PC-9 (cell line): Measurements from ENCODE around the gene SPSB3. TPM values are rescaled to one million over a fixed set of nuclear protein-coding genes. Genes with fewer than 3 reads are reported as not detected.

ENCODE experiments used
- BruUV-seq: library from RNA; stranded (reverse); fragments of 400-500 nt; replicated peaks from 2 replicates; lab custom pipeline; 2021; lab: Mats Ljungman, UMichigan
- CTCF ChIA-PET: fragments of 300-600 bp; sonication (Branson Sonifier 250); formaldehyde crosslinking; loops from one replicate; lab custom pipeline; 2022; ENCODE audit warnings: antibody characterized with exemption; lab: Charles Lee
- POLR2A ChIA-PET: fragments of 300-600 bp; sonication (Branson Sonifier 250); formaldehyde crosslinking; loops from one replicate; lab custom pipeline; 2022; ENCODE audit warnings: antibody characterized with exemption; ENCODE audit not compliant: unreplicated experiment; lab: Charles Lee
- DNase-seq, 2 experiments: peaks; one replicate each; pipeline versions ENCODE4 v3.0.0 to v3.0.0-alpha.2; 2015 to 2022; ENCODE audit warnings: mixed read lengths in 1 of 2
- H2AFZ ChIP-seq: fragments of 200-600 bp; sonication (generic); 2 replicates; pipeline ENCODE4 v1.8.1; 2017; ENCODE audit warnings: antibody characterized with exemption
- H3F3A ChIP-seq: fragments of 200-600 bp; sonication (generic); 2 replicates; pipeline ENCODE4 v1.8.1; 2017; ENCODE audit warnings: antibody characterized with exemption, mild to moderate bottlenecking, low read depth; ENCODE audit not compliant: insufficient read depth
- H3K27ac ChIP-seq: fragments of 200-600 bp; sonication (generic); 2 replicates; pipeline ENCODE4 v1.6.1; 2016; ENCODE audit warnings: mixed run types
- H3K27me3 ChIP-seq: fragments of 200-600 bp; sonication (generic); 2 replicates; pipeline ENCODE4 v1.6.1; 2016; ENCODE audit warnings: low read depth, mixed run types; ENCODE audit not compliant: insufficient read depth
- H3K36me3 ChIP-seq: fragments of 200-600 bp; sonication (generic); 2 replicates; pipeline ENCODE4 v1.6.1; 2016; ENCODE audit warnings: low read depth, mixed run types
- H3K4me1 ChIP-seq: fragments of 200-600 bp; sonication (generic); replicated peaks from 2 replicates; pipeline ENCODE4 v1.6.1; 2016; ENCODE audit warnings: mixed run types; ENCODE audit not compliant: insufficient read depth
- H3K4me2 ChIP-seq: fragments of 200-600 bp; sonication (generic); 2 replicates; pipeline ENCODE4 v1.6.1; 2017; ENCODE audit warnings: mixed run types
- H3K4me3 ChIP-seq: fragments of 200-600 bp; sonication (generic); 2 replicates; pipeline ENCODE4 v1.6.1; 2016; ENCODE audit warnings: mixed run types
- H3K79me2 ChIP-seq: fragments of 200-600 bp; sonication (generic); 2 replicates; pipeline ENCODE4 v1.6.1; 2017; ENCODE audit warnings: low read depth, mixed run types
- H3K9me2 ChIP-seq: fragments of 200-600 bp; sonication (generic); 2 replicates; pipeline ENCODE4 v1.8.1; 2017; ENCODE audit warnings: mild to moderate bottlenecking; ENCODE audit not compliant: insufficient read depth
- H3K9me3 ChIP-seq: fragments of 200-600 bp; sonication (generic); 2 replicates; pipeline ENCODE4 v1.8.1; 2016; ENCODE audit warnings: low read depth; ENCODE audit not compliant: insufficient read depth
- H4K20me1 ChIP-seq: fragments of 200-600 bp; sonication (generic); 2 replicates; pipeline ENCODE4 v1.8.1; 2017; ENCODE audit not compliant: insufficient read depth
- EZH2 ChIP-seq: fragments of 200-600 bp; sonication (generic); IDR thresholded peaks from 2 replicates; pipeline ENCODE4 v1.8.0; 2017; ENCODE audit warnings: antibody characterized with exemption, low read depth
- intact Hi-C: fragments of 100-400 bp; cut with micrococcal nuclease; formaldehyde crosslinking; loops from one replicate; pipeline ENCODE4 v1.10.0; 2022; ENCODE audit not compliant: unreplicated experiment
- total RNA-seq: library from RNA; stranded (reverse); gene quantifications from 2 replicates; pipeline ENCODE4 v1.2.3, GENCODE V29; 2021
- TF ChIP-seq, protein P1 (sequence below): fragments of 200-600 bp; sonication (generic); conservative IDR thresholded peaks from 2 replicates; pipeline ENCODE4 v1.6.1; 2017; ENCODE audit warnings: mixed run types, antibody characterized with exemption, mild to moderate bottlenecking, moderate library complexity

Gene SPSB3
- total RNA-seq, 1 experiment from 2014 or later: 58.2 TPM

DNA sequence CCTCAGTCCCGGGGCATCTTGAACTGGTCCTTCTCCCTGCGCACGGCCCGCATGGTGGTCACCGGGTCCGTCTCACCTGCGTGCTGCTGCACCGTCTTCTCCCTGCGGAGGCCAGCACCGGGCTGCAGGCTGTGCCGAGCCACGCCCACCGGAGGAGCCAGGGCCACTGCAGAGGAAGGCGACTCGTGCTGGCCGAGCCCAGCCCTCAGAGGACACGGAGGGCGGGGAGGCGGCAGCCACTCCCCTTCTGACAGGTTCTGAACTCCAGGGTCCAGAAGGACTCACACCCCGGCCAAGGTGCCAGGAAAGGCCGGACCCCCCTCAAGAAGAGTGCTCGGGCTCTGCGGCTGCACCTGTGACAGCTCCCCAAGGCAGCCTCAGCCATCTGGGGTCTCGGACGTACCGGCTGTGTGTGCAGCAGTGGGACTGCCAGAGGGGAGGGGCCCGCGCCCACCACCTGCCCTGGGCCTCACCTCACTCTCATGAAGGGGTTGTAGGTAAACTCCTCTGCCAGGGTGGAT is 27.0 kb upstream of the SPSB3 start:
- TF ChIP-seq, protein P1, sequence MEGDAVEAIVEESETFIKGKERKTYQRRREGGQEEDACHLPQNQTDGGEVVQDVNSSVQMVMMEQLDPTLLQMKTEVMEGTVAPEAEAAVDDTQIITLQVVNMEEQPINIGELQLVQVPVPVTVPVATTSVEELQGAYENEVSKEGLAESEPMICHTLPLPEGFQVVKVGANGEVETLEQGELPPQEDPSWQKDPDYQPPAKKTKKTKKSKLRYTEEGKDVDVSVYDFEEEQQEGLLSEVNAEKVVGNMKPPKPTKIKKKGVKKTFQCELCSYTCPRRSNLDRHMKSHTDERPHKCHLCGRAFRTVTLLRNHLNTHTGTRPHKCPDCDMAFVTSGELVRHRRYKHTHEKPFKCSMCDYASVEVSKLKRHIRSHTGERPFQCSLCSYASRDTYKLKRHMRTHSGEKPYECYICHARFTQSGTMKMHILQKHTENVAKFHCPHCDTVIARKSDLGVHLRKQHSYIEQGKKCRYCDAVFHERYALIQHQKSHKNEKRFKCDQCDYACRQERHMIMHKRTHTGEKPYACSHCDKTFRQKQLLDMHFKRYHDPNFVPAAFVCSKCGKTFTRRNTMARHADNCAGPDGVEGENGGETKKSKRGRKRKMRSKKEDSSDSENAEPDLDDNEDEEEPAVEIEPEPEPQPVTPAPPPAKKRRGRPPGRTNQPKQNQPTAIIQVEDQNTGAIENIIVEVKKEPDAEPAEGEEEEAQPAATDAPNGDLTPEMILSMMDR: no peak
- TF ChIP-seq EZH2: no peak
- H3F3A ChIP-seq: peaks cover 6% of the 10 kb centered on the region; the same call in 1 of the 2 replicates
- no peaks in the 10 kb centered on the region for H3K9me2 ChIP-seq
- no peak for DNase-seq
- H4K20me1 ChIP-seq: no peaks in the 10 kb centered on the region
- no peaks in the 10 kb centered on the region for H3K36me3 ChIP-seq
- H2AFZ ChIP-seq: no peak overlapping the region
- H3K4me2 ChIP-seq: no peak overlapping the region
- H3K79me2 ChIP-seq: no peaks in the 10 kb centered on the region
- intact Hi-C loops: no loop called here
- BruUV-seq: no TSS peak
- H3K27me3 ChIP-seq: no peaks in the 10 kb centered on the region
- no peak overlapping the region for H3K4me3 ChIP-seq
- ChIA-PET CTCF (no interaction called here), POLR2A (no interaction called here)
- H3K4me1 ChIP-seq: no peaks in the 10 kb centered on the region
- no peaks in the 10 kb centered on the region for H3K9me3 ChIP-seq
- no peak overlapping the region for H3K27ac ChIP-seq

DNA sequence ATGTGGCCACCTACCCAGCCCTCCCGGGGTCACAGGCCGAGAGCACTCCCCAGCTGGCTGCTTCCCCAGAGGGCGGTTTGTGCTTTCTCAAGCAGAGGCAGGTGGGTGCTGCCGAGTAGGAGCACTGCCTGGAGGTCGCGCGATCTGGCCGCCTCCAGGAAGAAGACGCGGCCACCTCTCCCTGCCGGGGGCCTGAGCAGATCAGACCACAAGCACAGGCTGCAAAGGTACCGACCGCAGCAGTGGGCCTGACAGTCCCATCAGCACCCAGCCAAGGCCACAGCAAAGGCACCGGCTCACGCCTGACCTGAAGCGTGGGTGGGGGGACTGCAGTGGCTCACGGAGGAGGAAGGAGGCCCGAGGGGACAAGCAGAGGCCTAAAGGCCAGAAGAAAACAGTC is 26.3 kb upstream of the SPSB3 start:
- Histone ChIP-seq H3K4me1 (no peaks in the 10 kb centered on the region), H3K9me2 (no peaks in the 10 kb centered on the region), H3K27ac (no peak overlapping the region), H3K4me3 (no peak overlapping the region), H3K36me3 (no peaks in the 10 kb centered on the region), H2AFZ (no peak overlapping the region), H4K20me1 (no peaks in the 10 kb centered on the region), H3F3A (peaks cover 2% of the 10 kb centered on the region; the same call in 1 of the 2 replicates), H3K9me3 (no peaks in the 10 kb centered on the region), H3K4me2 (no peak overlapping the region), H3K79me2 (no peaks in the 10 kb centered on the region), H3K27me3 (no peaks in the 10 kb centered on the region)
- CTCF ChIA-PET: no interaction called here
- BruUV-seq: no TSS peak
- no peak for DNase-seq
- intact Hi-C loops: no loop called here
- POLR2A ChIA-PET: no interaction called here
- TF ChIP-seq EZH2: no peak
- TF ChIP-seq, protein P1: no peak

DNA sequence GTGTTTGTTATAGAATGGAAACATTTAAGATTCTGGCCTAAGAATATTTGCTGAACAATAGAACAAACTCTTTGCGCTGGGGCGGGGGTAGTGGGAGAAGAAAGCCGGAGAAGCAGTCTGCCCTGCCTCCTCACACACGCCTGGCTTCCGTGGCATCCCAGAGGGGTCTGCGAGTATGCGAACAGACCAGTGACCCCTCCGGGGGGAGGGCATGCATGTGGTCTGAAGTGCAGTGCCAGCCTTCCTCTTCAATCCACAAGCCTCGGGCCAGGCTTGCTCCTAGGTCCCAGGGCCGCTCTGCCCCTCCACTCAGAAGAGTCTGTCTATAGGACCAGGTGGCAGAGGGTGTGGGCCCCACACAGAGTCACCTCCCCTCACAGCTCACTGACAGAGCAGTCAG is 25.3 kb upstream of the SPSB3 start:
- no peaks in the 10 kb centered on the region for H3K9me2 ChIP-seq
- no TSS peak for BruUV-seq
- no peak overlapping the region for H3K4me3 ChIP-seq
- no peak for DNase-seq
- H3F3A ChIP-seq: no peaks in the 10 kb centered on the region; the same call in 1 of the 2 replicates
- TF ChIP-seq EZH2: no peak
- TF ChIP-seq, protein P1: no peak
- no peak overlapping the region for H3K4me2 ChIP-seq
- POLR2A ChIA-PET: no interaction called here
- H3K9me3 ChIP-seq: no peaks in the 10 kb centered on the region
- H3K4me1 ChIP-seq: no peaks in the 10 kb centered on the region
- no peak overlapping the region for H3K27ac ChIP-seq
- CTCF ChIA-PET: no interaction called here
- no peak overlapping the region for H2AFZ ChIP-seq
- H3K27me3 ChIP-seq: no peaks in the 10 kb centered on the region
- H4K20me1 ChIP-seq: no peaks in the 10 kb centered on the region
- intact Hi-C loops: no loop called here
- no peaks in the 10 kb centered on the region for H3K79me2 ChIP-seq
- no peaks in the 10 kb centered on the region for H3K36me3 ChIP-seq
